HG03066 (cell line): ENCODE data around the gene CDK19.

Experiments used
- ATAC-seq: cut with Tn5 transposase; IDR thresholded peaks from one replicate; pipeline ENCODE4 v1.9.1; 2021; ENCODE audit warnings: low read depth; ENCODE audit not compliant: unreplicated experiment

The CDK19 gene

GRCh38 chr6:110560239-110561007, 254.8 kb downstream of the CDK19 start:
- ATAC-seq: no peak
